OCI-LY1 (cell line): ENCODE data around the gene ARHGAP6.

ENCODE experiments used
- H2AFZ ChIP-seq: fragments of 200-600 bp; sonication (generic), shearing (Covaris generic); 2 replicates; pipeline ENCODE4 v1.6.0; 2014; ENCODE audit warnings: antibody characterized with exemption, mild to moderate bottlenecking, low read length
- H3F3A ChIP-seq: fragments of 200-600 bp; sonication (generic), shearing (Covaris generic); 2 replicates; pipeline ENCODE4 v1.6.0; 2014; ENCODE audit warnings: mild to moderate bottlenecking, antibody characterized with exemption, low read length, moderate library complexity; ENCODE audit not compliant: insufficient read depth
- H3K27ac ChIP-seq: fragments of 200-600 bp; sonication (generic); 2 replicates; pipeline ENCODE4 v1.5.1; 2014; ENCODE audit warnings: low read length, mixed run types, mild to moderate bottlenecking, low read depth; ENCODE audit not compliant: poor library complexity, severe bottlenecking
- H3K27me3 ChIP-seq: fragments of 200-600 bp; sonication (generic); 2 replicates; pipeline ENCODE4 v1.6.0; 2014; ENCODE audit warnings: antibody characterized with exemption, mild to moderate bottlenecking, low read length, moderate library complexity; ENCODE audit not compliant: insufficient read depth
- H3K36me3 ChIP-seq: fragments of 200-600 bp; sonication (generic); 2 replicates; pipeline ENCODE4 v1.6.1; 2014; ENCODE audit warnings: mild to moderate bottlenecking, antibody characterized with exemption, low read length, moderate library complexity, mixed read lengths; ENCODE audit not compliant: insufficient read depth
- H3K4me1 ChIP-seq: fragments of 200-600 bp; sonication (generic); 2 replicates; pipeline ENCODE4 v1.5.1; 2014; ENCODE audit warnings: mild to moderate bottlenecking, low read length, moderate library complexity; ENCODE audit not compliant: insufficient read depth, severe bottlenecking
- H3K4me2 ChIP-seq: fragments of 200-600 bp; sonication (generic), shearing (Covaris generic); 2 replicates; pipeline ENCODE4 v1.6.1; 2014; ENCODE audit warnings: low read length
- H3K4me3 ChIP-seq: fragments of 200-600 bp; sonication (generic); 2 replicates; pipeline ENCODE4 v1.5.1; 2014; ENCODE audit warnings: low read length, low read depth, mild to moderate bottlenecking, mixed read lengths; ENCODE audit not compliant: poor library complexity, severe bottlenecking
- H3K79me2 ChIP-seq: fragments of 200-600 bp; shearing (Covaris generic); 2 replicates; pipeline ENCODE4 v1.6.1; 2016; ENCODE audit warnings: mixed run types, low read length, mixed read lengths; ENCODE audit not compliant: insufficient read depth
- H3K9ac ChIP-seq: fragments of 200-600 bp; sonication (generic), shearing (Covaris generic); 2 replicates; pipeline ENCODE4 v1.6.1; 2014; ENCODE audit warnings: mild to moderate bottlenecking, low read length, mixed read lengths
- H3K9me2 ChIP-seq: fragments of 200-600 bp; sonication (generic), shearing (Covaris generic); 2 replicates; pipeline ENCODE4 v1.6.1; 2014; ENCODE audit warnings: low read depth, mild to moderate bottlenecking, low read length, mixed read lengths
- H3K9me3 ChIP-seq: fragments of 200-600 bp; shearing (Covaris generic); 2 replicates; pipeline ENCODE4 v1.6.1; 2014; ENCODE audit warnings: low read length, mixed read lengths
- H4K20me1 ChIP-seq: fragments of 200-600 bp; sonication (generic), shearing (Covaris generic); 2 replicates; pipeline ENCODE4 v1.6.0; 2016; ENCODE audit warnings: mild to moderate bottlenecking, low read length; ENCODE audit not compliant: insufficient read depth
- CTCF ChIP-seq: fragments of 200-600 bp; sonication (generic), shearing (Covaris generic); IDR thresholded peaks from 2 replicates; pipeline ENCODE4 v1.5.1; 2017; ENCODE audit warnings: mild to moderate bottlenecking, antibody characterized with exemption, low read length, moderate library complexity, mixed read lengths
- EZH2 ChIP-seq: fragments of 200-600 bp; sonication (generic), shearing (Covaris generic); IDR thresholded peaks from 2 replicates; pipeline ENCODE4 v1.8.0; 2017; ENCODE audit warnings: borderline replicate concordance, mixed run types, mild to moderate bottlenecking, antibody characterized with exemption, low read length, moderate library complexity, mixed read lengths

ARHGAP6 gene

GRCh38 chrX:11197671-11198070 lies 468.0 kb downstream of the ARHGAP6 start:
- no peaks in the 10 kb centered on the region for H3K9me3 ChIP-seq
- no peak overlapping the region for H3K4me2 ChIP-seq
- no peak overlapping the region for H3K4me3 ChIP-seq
- H4K20me1 ChIP-seq, result no peaks in the 10 kb centered on the region
- H3K4me1 ChIP-seq, result no peaks in the 10 kb centered on the region
- H2AFZ ChIP-seq, result no peak overlapping the region
- H3K36me3 ChIP-seq, result no peaks in the 10 kb centered on the region
- no peak overlapping the region for H3K9ac ChIP-seq
- no peaks in the 10 kb centered on the region for H3K79me2 ChIP-seq
- no peak overlapping the region for H3K27ac ChIP-seq
- no peaks in the 10 kb centered on the region for H3K9me2 ChIP-seq
- no peaks in the 10 kb centered on the region for H3K27me3 ChIP-seq
- TF ChIP-seq CTCF (no peak), EZH2 (no peak)
- no peaks in the 10 kb centered on the region for H3F3A ChIP-seq

GRCh38 chrX:11196476-11196875 lies 469.2 kb downstream of the ARHGAP6 start:
- Histone ChIP-seq H3K9me2 (no peaks in the 10 kb centered on the region), H3K4me1 (no peaks in the 10 kb centered on the region), H3K27ac (no peak overlapping the region), H3K79me2 (no peaks in the 10 kb centered on the region), H3K4me3 (no peak overlapping the region), H3F3A (no peaks in the 10 kb centered on the region), H3K9me3 (no peaks in the 10 kb centered on the region), H3K27me3 (no peaks in the 10 kb centered on the region), H4K20me1 (no peaks in the 10 kb centered on the region), H3K36me3 (no peaks in the 10 kb centered on the region), H3K4me2 (no peak overlapping the region), H2AFZ (no peak overlapping the region), H3K9ac (no peak overlapping the region)
- TF ChIP-seq CTCF (no peak), EZH2 (no peak)

GRCh38 chrX:11193035-11193469 lies 472.7 kb downstream of the ARHGAP6 start:
- Histone ChIP-seq H3K36me3 (no peaks in the 10 kb centered on the region), H3K4me3 (no peak overlapping the region), H4K20me1 (no peaks in the 10 kb centered on the region), H3K27ac (no peak overlapping the region), H3K9ac (no peak overlapping the region), H3F3A (no peaks in the 10 kb centered on the region), H2AFZ (no peak overlapping the region), H3K79me2 (no peaks in the 10 kb centered on the region), H3K27me3 (no peaks in the 10 kb centered on the region), H3K4me2 (no peak overlapping the region), H3K9me3 (no peaks in the 10 kb centered on the region), H3K9me2 (no peaks in the 10 kb centered on the region), H3K4me1 (no peaks in the 10 kb centered on the region)
- TF ChIP-seq EZH2 (no peak), CTCF (no peak)
